K562 (cell line): ENCODE results near the gene KIFC3. TPM values are rescaled to one million over a fixed set of nuclear protein-coding genes. Genes with fewer than 3 reads are reported as not detected.
A peak's percentile ranks its signal among the peaks of the same experiment; 100 is the strongest.

Experiments used
- CREB1 ChIP-seq, 2 experiments: sonication (generic) in 1 of 2; formaldehyde crosslinking in 1 of 2; IDR thresholded peaks; 2 replicates each; pipeline versions ENCODE4 v1.6.1 to v1.8.0; 2012 to 2022; ENCODE audit warnings: inconsistent platforms in 1 of 2, mild to moderate bottlenecking in 1 of 2, missing genetic modification reagents in 1 of 2, moderate library complexity in 1 of 2
- JUN ChIP-seq, 2 experiments: sonication (generic) in 1 of 2; formaldehyde crosslinking in 1 of 2; IDR thresholded peaks; 2 replicates each; pipeline versions ENCODE4 v1.6.1 to v1.8.0; 2012 to 2022; ENCODE audit warnings: borderline replicate concordance in 2 of 2, mild to moderate bottlenecking in 2 of 2, improper control_type of control experiment in 1 of 2, low read depth in 1 of 2, low read length in 1 of 2, missing genetic modification reagents in 1 of 2
- KDM4B ChIP-seq, 2 experiments: fragments of 450-650 bp in 1 of 2; sonication (generic) in 1 of 2; IDR thresholded peaks; 2 replicates each; pipeline ENCODE4 v1.6.1; 2016 to 2017; ENCODE audit warnings: borderline replicate concordance in 2 of 2, antibody characterized with exemption in 1 of 2, low read depth in 1 of 2, mild to moderate bottlenecking in 1 of 2
- MED1 ChIP-seq: sonication (generic); formaldehyde crosslinking; IDR thresholded peaks from 2 replicates; pipeline ENCODE4 v1.8.1; 2023; ENCODE audit warnings: missing genetic modification reagents, borderline replicate concordance
- NFATC3 ChIP-seq: fragments of 450-650 bp; IDR thresholded peaks from 2 replicates; pipeline ENCODE4 v1.6.1; 2017; ENCODE audit warnings: mild to moderate bottlenecking
- NR2F6 ChIP-seq: fragments of 450-650 bp; formaldehyde crosslinking; IDR thresholded peaks from 2 replicates; pipeline ENCODE4 v1.4.0; 2020; ENCODE audit warnings: mild to moderate bottlenecking
- PHF21A ChIP-seq: fragments of 450-650 bp; IDR thresholded peaks from 2 replicates; pipeline ENCODE4 v1.6.1; 2017; ENCODE audit warnings: low read depth, borderline replicate concordance
- POLR2G ChIP-seq: fragments of 200-400 bp; formaldehyde crosslinking; IDR thresholded peaks from 2 replicates; pipeline ENCODE4 v1.6.1; 2017; ENCODE audit warnings: low read depth, mild to moderate bottlenecking, antibody characterized with exemption, low read length, moderate library complexity
- POU5F1 ChIP-seq: fragments of 150-350 bp; IDR thresholded peaks from 2 replicates; pipeline ENCODE4 v1.6.1; 2014; ENCODE audit warnings: borderline replicate concordance, low read length, low read depth, mild to moderate bottlenecking; ENCODE audit not compliant: partially characterized antibody
- PURB ChIP-seq: sonication (generic); formaldehyde crosslinking; IDR thresholded peaks from 2 replicates; pipeline ENCODE4 v1.9.0; 2021; ENCODE audit warnings: low read depth, mild to moderate bottlenecking, missing genetic modification reagents
- RB1 ChIP-seq: fragments of 450-650 bp; IDR thresholded peaks from 2 replicates; pipeline ENCODE4 v1.6.1; 2017; ENCODE audit warnings: low read depth, mild to moderate bottlenecking
- RBM15 ChIP-seq: fragments of 200-400 bp; formaldehyde crosslinking; IDR thresholded peaks from 2 replicates; pipeline ENCODE4 v1.6.1; 2018; ENCODE audit warnings: mild to moderate bottlenecking, low read length, moderate library complexity; ENCODE audit not compliant: insufficient read depth
- RFX5 ChIP-seq: IDR thresholded peaks from 2 replicates; pipeline ENCODE4 v1.6.1; 2011; ENCODE audit warnings: low read depth, mild to moderate bottlenecking, improper control_type of control experiment, low read length
- RNF2 ChIP-seq: sonication (generic); IDR thresholded peaks from 2 replicates; pipeline ENCODE4 v1.6.1; 2016
- U2AF1 ChIP-seq: fragments of 200-400 bp; formaldehyde crosslinking; optimal IDR thresholded peaks from 2 replicates; pipeline ENCODE3; 2017; ENCODE audit warnings: mild to moderate bottlenecking, low read depth, low read length, moderate library complexity
- ZKSCAN3 ChIP-seq: fragments of 250-450 bp; sonication (Bioruptor Pico); IDR thresholded peaks from 2 replicates; pipeline ENCODE4 v1.4.0; 2020
- ZNF134 ChIP-seq: fragments of 250-450 bp; sonication (Bioruptor Pico); conservative IDR thresholded peaks from 2 replicates; pipeline ENCODE4 v1.4.0; 2020
- ZNF253 ChIP-seq: fragments of 250-450 bp; sonication (Bioruptor Pico); conservative IDR thresholded peaks from 2 replicates; pipeline ENCODE4 v1.6.1; 2021; ENCODE audit warnings: mild to moderate bottlenecking
- ZNF282 ChIP-seq: sonication (generic); formaldehyde crosslinking; IDR thresholded peaks from 2 replicates; pipeline ENCODE4 v1.8.1; 2023; ENCODE audit warnings: missing genetic modification reagents
- ZSCAN32 ChIP-seq: fragments of 450-650 bp; formaldehyde crosslinking; IDR thresholded peaks from 2 replicates; pipeline ENCODE4 v1.4.0; 2020; ENCODE audit warnings: mild to moderate bottlenecking, moderate library complexity
- ZZZ3 ChIP-seq: fragments of 450-650 bp; IDR thresholded peaks from 2 replicates; pipeline ENCODE4 v1.6.1; 2016; ENCODE audit warnings: antibody characterized with exemption, mild to moderate bottlenecking, moderate library complexity
- polyA plus RNA-seq, 8 experiments: library from polyadenylated mRNA; depleted of rRNA in 4 of 8; stranded (reverse) in 5 of 8; unstranded in 3 of 8; fragments of >200 nt; fragmentation: Nextera tagmentation in 2 of 8; fragmentation: Illumina TruSeq in 1 of 8; extraction: Ambion mirVana in 2 of 8; extraction: Trizol in 1 of 8; gene quantifications; 2 replicates each; pipeline versions ENCODE4 v1.2.1 to v1.2.3, GENCODE V29; 2011 to 2014; ENCODE audit warnings: inconsistent platforms in 1 of 8, missing spikeins in 1 of 8
- total RNA-seq, 7 experiments: library from RNA; depleted of rRNA in 6 of 7; stranded (reverse); fragments of >200 nt in 6 of 7; fragmentation: Illumina TruSeq in 2 of 7; extraction: Trizol in 2 of 7; gene quantifications; 2 replicates each; pipeline versions ENCODE4 v1.2.1 to v1.2.3, GENCODE V29; 2011 to 2021; ENCODE audit warnings: low replicate concordance in 1 of 7
- TF ChIP-seq, protein P1 (sequence below): fragments of 450-650 bp; IDR thresholded peaks from 2 replicates; pipeline ENCODE4 v1.7.1; 2018; ENCODE audit warnings: mild to moderate bottlenecking, low read depth; ENCODE audit not compliant: partially characterized antibody
- TF ChIP-seq, protein P2 (sequence below): fragments of 200-800 bp; sonication (Bioruptor generic); IDR thresholded peaks from 2 replicates; pipeline ENCODE4 v1.6.1; 2017; ENCODE audit warnings: missing genetic modification characterization, missing compliant biosample characterization
- TF ChIP-seq, protein P3 (sequence below): sonication (generic); formaldehyde crosslinking; IDR thresholded peaks from 2 replicates; pipeline ENCODE4 v1.8.1; 2023; ENCODE audit warnings: mild to moderate bottlenecking, missing genetic modification reagents

KIFC3 gene
- total and polyA plus RNA-seq, 9 of the 15 experiments (the other 6 are each of a cell fraction or from before 2014, with no cell fraction given) = 0.23 to 105 (median 26.2) TPM

DNA sequence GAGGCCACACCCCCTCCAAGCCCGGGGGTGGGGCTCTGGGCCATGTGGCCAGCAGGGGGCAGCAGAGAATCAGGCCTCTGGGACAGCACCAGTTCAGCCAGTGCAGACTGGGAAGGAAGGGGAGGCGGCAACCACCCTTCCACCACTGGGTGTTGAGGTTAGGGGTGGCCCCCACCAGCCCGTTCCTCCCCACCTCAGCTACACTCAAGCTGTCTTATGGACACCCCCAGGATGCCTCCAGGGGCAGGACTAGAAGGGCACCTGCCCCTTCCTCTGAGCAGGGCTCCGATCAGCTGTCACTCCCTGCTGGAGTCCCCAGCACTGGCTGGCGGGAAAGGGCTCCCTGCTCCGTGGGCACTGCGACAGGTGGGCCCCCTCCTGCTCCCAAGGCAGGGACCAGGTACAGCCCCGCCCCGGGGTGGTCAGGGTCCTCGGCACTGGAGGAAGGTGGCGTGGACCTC is 44.9 kb downstream of the KIFC3 start (continued):
- peak; percentile 60; the same call in 1 of the 2 replicates for TF ChIP-seq RB1
- TF ChIP-seq ZZZ3 = no peak
- TF ChIP-seq, protein P1, sequence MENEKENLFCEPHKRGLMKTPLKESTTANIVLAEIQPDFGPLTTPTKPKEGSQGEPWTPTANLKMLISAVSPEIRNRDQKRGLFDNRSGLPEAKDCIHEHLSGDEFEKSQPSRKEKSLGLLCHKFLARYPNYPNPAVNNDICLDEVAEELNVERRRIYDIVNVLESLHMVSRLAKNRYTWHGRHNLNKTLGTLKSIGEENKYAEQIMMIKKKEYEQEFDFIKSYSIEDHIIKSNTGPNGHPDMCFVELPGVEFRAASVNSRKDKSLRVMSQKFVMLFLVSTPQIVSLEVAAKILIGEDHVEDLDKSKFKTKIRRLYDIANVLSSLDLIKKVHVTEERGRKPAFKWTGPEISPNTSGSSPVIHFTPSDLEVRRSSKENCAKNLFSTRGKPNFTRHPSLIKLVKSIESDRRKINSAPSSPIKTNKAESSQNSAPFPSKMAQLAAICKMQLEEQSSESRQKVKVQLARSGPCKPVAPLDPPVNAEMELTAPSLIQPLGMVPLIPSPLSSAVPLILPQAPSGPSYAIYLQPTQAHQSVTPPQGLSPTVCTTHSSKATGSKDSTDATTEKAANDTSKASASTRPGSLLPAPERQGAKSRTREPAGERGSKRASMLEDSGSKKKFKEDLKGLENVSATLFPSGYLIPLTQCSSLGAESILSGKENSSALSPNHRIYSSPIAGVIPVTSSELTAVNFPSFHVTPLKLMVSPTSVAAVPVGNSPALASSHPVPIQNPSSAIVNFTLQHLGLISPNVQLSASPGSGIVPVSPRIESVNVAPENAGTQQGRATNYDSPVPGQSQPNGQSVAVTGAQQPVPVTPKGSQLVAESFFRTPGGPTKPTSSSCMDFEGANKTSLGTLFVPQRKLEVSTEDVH = no peak
- TF ChIP-seq MED1 (CRISPR knock-in tag) = no peak
- 0 out of 2 replicates have a peak, but pooled peaks have one; percentile 30 for TF ChIP-seq JUN (IDR thresholded peaks at IDR 0.05; ENCODE audit: borderline replicate concordance, low read depth, low read length)
- no peak for TF ChIP-seq JUN (CRISPR knock-in tag; IDR thresholded peaks at IDR 0.05; ENCODE audit: borderline replicate concordance)
- TF ChIP-seq CREB1 (IDR thresholded peaks at IDR 0.05) = 0 out of 2 replicates have a peak, but pooled peaks have one; percentile 15
- no peak for TF ChIP-seq CREB1 (CRISPR knock-in tag; IDR thresholded peaks at IDR 0.05)
- no peak for TF ChIP-seq U2AF1
- no peak for TF ChIP-seq PURB (CRISPR knock-in tag)
- TF ChIP-seq ZNF282 = no peak
- no peak for TF ChIP-seq ZSCAN32
- TF ChIP-seq RBM15 = no peak
- peak in 1 of 2 experiments; percentile 61; a peak in 1 of 4 replicates for TF ChIP-seq KDM4B (IDR thresholded peaks at IDR 0.05; ENCODE audit: borderline replicate concordance in 2 of 2, low read depth in 1 of 2)
- no peak for TF ChIP-seq PHF21A
- TF ChIP-seq POLR2G = peak; percentile 29
- no peak for TF ChIP-seq ZNF134 (CRISPR knock-in tag)
- no peak for TF ChIP-seq RFX5
- no peak for TF ChIP-seq NR2F6
- no peak for TF ChIP-seq RNF2
- TF ChIP-seq ZNF253 (CRISPR knock-in tag) = no peak
- TF ChIP-seq NFATC3 = no peak
- TF ChIP-seq, protein P2, sequence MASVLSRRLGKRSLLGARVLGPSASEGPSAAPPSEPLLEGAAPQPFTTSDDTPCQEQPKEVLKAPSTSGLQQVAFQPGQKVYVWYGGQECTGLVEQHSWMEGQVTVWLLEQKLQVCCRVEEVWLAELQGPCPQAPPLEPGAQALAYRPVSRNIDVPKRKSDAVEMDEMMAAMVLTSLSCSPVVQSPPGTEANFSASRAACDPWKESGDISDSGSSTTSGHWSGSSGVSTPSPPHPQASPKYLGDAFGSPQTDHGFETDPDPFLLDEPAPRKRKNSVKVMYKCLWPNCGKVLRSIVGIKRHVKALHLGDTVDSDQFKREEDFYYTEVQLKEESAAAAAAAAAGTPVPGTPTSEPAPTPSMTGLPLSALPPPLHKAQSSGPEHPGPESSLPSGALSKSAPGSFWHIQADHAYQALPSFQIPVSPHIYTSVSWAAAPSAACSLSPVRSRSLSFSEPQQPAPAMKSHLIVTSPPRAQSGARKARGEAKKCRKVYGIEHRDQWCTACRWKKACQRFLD (CRISPR knock-in tag) = no peak
- TF ChIP-seq, protein P3, sequence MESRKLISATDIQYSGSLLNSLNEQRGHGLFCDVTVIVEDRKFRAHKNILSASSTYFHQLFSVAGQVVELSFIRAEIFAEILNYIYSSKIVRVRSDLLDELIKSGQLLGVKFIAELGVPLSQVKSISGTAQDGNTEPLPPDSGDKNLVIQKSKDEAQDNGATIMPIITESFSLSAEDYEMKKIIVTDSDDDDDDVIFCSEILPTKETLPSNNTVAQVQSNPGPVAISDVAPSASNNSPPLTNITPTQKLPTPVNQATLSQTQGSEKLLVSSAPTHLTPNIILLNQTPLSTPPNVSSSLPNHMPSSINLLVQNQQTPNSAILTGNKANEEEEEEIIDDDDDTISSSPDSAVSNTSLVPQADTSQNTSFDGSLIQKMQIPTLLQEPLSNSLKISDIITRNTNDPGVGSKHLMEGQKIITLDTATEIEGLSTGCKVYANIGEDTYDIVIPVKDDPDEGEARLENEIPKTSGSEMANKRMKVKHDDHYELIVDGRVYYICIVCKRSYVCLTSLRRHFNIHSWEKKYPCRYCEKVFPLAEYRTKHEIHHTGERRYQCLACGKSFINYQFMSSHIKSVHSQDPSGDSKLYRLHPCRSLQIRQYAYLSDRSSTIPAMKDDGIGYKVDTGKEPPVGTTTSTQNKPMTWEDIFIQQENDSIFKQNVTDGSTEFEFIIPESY (CRISPR knock-in tag) = peak; percentile 74; the same call in 1 of the 2 replicates
- no peak for TF ChIP-seq POU5F1
- no peak for TF ChIP-seq ZKSCAN3 (CRISPR knock-in tag)
